ELF-1 (cell line): ENCODE measurements around the gene PRKAG2.
"Not testable (repeated sequence)": the region's sequence is repeated elsewhere in the genome, so short reads cannot be mapped to it uniquely, and the experiment has no call there.

Source experiments
- DNase-seq: peaks from one replicate; pipeline ENCODE4 v3.0.0-alpha.2; 2016; ENCODE audit warnings: low read depth, low spot score

PRKAG2 gene

DNA sequence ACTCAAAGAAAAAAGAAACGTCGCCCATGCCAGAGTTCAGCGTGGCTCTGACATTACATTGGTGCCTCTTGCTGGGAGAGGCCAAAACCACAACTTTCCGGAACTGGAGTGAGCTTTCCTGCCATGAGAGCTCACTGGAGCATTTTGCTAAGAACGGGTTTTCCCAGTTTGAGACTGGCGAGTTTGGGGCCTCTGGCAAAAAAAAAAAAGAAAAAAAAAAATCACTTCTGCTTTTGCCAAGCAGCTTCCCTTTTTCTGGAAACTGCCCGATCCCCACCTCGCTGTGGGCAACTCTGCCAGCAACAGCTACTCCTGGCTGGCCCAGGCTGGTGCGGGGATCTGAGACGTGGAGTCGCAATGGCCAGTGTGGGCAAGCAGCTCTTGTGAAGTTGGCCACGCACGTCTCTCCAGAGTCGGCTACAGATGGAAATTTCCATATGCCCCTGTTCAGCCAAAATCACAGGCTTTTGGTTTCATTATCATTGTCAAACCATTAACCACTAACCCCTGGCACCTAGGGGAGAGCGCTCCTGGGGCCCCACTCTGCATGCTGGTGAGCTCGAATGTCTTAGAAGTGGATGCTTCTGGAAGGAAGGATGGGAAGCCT, 25.7 kb downstream of the PRKAG2 start:
- peak; percentile 45 for DNase-seq

DNA sequence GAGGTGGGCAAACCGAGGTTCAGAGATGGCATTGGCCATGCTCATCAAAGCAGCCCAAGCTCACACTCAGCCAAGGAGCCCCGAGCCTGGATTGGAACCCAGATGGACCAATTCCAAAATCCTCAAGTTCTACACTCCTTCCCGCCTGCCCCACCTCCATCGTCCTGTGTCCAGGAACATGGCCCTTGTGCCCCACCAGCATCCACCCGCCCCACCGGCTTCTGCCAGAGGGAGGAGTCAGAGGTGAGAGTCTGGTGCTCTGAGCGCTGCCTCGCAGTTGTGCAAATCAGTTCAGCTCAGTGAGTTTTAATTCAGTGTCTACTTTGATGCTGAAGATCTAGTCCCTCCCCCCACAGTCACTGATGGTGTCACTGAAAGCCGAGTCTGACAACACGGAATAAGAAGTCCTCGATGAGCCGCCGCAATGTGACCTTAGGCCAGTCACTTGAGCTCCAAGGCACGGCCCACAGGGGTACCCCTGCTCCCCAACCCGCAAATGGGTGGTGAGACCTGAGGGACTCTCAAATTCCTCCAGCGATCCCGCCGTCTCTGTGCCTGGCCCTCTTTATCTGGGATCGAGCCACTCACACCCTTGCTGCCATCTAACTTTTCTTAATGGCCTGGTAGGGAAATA, 26.3 kb downstream of the PRKAG2 start:
- no peak for DNase-seq

DNA sequence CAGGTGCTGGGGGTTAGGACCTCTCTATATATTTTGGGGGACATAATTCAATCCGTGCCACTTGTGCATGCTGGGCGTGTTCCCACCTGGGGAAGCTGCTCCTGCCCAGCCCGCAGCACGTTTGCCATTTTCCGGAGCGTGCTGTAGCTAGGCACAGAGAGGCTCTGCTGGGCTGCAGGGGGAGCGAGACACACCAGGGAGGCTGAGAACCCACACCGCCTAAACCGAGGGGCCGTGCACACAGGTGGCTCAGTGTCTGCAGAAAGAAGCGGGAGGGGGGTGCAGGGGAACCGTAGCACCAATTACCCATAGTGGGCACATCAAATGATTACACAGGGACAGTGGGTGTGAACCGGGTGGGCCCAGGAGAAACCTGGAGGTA, 27.0 kb downstream of the PRKAG2 start:
- no peak for DNase-seq

DNA sequence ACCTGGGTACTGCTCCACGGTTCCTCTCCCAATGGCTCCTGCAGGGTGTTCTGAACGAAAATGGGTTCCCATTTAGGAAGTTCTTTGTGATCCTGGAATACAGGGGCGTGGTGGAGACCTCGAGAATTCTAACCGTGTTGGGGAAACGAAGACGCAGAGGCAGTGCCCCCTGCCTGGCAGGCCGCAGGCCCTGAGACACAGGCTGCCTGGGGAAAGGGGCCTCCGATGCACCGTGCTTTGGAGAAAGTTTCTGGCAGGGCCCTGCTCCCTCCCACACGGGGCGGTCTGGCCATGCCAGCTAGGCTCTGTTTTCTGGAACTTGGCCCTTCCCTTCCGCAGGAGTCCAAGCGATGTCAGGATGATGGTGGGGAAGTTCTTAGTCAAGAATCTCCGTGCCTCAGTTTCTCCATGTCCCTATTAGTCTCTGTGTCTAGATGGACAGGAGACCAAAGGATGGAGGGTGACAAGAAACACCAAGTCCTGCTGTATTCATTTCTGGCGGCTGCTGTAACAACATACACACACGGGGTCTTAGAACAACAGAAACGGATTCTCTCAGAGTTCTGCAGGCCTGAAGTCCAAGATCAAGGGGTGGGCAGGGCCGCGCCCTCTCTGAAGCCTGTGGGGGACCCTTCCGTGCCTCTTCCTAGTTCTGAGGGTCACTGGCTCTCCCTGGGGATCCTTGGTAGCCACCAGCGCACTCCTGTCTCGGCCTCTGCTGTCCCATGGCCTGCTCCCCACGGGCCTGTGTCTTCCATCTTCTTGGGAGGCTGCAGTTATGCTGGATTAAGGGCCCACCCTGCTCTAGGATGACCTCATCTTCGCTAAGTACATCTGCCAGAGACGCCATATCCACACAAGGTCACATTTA, 27.7 kb downstream of the PRKAG2 start:
- DNase-seq, result no peak

DNA sequence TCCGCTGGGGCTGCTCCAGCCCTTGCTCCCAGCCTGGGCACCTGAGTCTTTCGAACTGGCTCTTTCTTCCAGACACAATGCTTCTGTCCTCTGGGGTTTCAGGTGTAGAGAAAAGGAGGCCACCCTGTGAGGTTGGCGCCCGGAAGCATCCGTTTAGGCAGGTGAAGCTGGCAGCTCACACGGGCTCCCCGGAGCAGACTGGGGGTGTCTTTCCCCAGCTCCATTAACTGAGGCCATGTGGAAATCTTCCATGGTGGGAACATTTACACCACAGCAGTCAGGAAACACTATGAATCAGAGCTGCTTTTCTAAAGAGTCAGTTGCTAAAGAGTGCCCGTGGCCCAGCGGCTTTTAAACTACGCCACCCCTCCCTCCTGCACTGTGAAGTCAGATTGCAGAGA, 29.2 kb downstream of the PRKAG2 start:
- DNase-seq, result no peak

DNA sequence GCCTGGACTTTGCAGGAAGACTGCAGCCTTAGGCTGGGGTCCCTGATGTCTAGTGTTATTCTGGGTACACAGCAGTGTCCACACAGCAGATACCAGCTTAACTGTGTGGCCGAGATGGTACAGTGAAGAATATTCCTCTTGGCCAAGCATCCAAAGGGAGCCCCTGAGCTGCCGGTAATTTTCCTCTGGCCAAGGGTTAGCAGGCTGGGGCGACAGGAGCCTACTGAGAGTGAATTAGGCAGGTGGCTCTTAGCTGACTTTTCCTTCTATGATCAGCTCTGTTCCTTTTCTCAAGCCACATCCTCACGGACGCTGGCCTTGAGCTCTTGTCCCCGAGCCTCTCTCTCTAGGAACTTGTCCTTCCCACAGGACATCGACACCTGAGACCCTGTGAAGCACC, 29.8 kb downstream of the PRKAG2 start:
- no peak for DNase-seq

DNA sequence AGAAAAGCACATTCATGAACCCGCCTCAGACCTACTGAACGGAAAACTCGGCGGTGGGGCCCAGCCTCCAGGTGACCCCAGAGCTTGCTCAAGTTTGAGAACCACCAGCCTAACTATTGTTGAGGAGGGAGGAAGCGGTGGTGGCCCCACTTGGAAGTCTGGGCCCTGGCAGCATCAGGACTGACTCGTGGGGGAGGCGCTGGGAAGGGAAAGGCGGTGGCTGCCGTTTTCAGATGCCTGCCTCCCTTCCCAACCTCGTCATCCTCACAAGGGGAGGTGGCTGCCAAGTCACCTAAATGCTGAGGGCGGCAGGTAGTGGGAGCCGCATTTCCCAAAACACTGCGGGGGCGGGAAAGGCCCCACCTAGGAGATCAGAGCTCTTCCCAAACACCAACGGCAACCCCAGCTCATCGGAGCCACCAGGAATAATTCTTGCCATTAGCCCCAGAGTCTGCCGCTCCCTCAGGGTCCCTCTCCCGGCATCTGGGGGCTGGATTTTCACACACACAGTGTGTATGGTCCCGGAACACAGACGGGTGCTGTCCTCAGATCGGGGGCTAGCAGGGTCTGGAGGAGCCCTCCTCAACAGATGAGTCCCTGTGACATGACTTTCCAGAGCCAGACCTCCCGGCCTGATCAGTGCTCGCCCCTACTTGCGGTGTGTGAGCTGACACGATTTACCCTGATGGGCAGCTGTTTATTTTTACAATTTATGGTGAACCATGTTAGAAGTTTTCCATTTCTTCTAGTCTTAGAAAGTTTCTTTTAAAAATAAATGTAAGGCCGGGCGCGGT, 31.3 kb downstream of the PRKAG2 start:
- DNase-seq, result no peak

DNA sequence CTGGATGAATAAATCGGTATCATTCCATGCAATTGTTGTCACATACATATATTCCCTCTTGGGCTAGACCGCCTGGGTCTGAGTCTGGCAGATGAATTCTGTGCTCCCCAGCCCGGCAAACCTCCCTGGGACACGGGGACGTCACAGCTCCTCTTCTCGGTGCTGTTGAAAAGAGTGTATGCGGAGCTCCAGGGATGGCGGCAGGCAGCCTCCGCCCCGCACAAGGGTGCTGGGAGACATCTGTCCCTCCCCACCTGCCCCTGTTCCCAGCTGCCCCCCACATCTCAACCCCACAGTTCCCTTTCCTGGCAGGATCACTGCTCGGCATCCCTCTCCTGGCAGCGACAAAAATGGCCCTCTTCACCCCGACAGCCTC, 32.1 kb downstream of the PRKAG2 start:
- DNase-seq, result no peak

DNA sequence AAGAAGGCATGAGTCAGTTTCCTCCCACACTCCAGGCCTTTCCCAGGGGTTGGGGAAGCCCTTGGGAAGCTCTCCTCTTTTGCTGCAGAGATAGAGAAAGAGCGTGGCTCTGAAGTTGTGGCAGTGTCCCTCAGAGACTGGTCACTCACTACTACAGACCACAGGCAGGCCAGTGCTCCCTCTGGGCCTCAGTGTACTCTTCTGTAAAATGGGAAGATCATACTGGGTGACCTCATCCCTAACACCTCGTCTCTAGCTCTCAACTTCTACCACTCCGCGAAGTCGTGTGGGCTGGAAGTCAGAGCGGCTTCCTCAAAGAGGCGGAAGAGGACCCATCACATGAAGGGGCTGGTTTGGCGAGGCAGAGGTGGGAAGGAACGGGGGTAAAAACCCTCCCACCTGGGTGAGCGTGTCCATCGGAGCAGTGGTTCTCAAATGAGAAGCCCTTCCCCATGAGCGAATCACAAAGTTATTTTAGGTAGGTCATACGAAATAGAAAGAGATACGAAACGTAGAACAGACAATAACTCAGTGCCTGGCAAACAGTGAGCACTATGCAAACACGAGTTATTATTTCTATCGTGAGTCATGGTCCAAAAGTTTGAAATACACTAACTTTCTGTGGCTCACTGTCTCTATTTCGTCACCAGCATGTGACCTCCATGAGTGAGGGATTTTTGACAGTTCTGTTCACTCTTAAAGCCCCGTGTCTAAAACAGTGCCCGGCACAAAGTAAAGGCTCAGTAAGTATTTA, 32.7 kb downstream of the PRKAG2 start:
- DNase-seq, result no peak

DNA sequence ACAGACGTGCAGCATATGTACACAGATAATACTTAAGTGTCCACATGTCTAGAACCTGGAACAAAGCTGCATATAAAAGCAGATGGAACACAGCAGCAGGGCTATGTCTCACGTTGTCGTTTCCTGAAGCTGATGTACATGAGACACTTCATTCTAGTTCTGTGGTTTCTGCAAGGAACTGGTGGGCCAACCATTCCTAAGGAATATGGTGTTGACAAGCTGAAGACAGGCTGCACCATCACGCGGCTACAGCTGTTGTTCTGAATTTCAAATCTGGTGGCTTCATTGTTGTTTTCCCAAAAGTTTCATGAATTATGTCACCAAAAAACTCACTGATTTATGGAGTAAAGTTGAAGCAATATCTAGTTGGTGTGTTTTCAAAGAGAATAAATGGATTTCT, 33.7 kb downstream of the PRKAG2 start:
- no peak for DNase-seq

DNA sequence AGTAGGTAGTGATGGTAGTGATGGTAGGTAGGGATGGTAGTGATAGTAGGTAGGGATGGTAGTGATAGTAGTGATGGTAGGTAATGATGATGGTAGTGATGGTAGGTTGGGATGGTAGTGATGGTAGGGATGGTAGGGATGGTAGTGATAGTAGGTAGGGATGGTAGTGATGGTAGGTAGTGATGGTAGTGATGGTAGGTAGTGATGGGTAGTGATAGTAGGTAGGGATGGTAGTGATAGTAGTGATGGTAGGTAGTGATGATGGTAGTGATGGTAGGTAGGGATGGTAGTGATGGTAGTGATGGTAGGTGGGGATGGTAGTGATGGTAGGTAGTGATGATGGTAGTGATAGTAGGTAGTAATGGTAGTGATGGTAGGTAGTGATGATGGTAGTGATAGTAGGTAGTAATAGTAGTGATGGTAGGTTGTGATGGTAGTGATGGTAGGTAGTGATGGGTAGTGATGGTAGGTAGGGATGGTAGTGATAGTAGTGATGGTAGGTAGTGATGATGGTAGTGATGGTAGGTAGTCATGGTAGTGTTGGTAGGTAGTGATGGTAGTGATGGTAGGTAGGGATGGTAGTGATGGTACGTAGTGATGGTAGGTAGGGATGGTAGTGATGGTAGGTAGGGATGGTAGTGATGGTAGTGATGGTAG, 35.4 kb downstream of the PRKAG2 start:
- DNase-seq, result not testable (repeated sequence)

DNA sequence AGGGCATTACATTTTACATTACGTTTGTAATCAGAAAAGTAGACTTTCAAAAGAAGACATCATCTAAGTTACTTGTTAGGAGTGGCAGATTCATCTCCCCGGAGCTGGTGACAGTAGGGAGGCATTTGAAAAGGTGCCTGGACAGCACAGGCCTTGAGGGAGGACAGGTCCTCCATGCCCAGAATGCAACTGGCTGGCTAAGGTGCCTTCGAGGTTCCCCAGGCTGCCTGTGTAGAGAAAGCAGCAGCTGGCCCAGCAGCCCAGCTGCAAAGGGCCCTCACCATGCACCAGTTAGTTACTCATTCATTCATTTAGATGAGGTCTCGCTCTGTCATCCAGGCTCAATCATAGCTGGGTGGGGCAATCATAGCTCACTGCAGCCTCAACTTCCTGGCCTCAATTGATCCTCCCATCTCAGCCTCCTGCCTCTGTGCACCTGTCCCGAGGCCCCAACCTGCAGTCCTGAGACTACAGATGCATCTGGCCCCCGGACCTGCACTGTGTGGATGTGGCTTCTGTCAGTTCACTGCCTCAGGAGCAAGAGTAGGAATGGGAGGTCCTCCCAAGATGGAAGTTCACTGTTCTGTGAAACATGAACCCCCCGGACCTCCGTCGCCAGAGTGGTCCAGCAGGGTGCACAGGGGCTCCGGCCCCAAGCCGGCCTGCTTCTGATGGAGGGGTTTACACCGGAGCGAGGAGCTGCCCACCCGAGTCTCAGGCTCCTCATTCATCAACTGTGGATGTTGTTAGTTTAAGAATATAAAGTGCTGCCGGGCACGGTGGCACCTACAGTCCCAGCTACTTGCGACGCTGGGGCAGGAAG, 36.6 kb downstream of the PRKAG2 start:
- no peak for DNase-seq

DNA sequence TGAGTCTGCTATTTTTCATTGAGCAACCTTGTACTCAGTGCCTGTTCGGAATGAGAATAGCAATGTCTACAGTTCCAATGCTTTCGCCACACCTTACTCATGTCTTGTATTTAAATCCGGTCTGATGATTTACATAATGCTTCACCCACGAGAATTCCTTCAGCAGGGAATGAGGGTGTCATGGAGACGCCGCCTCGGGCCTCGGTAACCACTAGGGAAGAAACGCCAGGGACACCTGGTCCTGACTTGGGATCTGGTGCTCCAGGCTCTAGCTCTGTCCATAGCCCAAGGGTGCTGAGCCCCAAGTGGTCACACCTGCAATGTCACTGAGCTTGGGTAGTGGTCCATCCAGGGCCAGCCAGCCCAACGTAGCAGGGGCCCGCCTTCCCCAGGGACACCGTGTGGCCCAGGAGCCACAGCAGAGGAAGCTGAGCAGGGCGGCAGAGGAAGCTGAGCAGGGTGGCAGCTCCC, 37.4 kb downstream of the PRKAG2 start:
- DNase-seq, result no peak

DNA sequence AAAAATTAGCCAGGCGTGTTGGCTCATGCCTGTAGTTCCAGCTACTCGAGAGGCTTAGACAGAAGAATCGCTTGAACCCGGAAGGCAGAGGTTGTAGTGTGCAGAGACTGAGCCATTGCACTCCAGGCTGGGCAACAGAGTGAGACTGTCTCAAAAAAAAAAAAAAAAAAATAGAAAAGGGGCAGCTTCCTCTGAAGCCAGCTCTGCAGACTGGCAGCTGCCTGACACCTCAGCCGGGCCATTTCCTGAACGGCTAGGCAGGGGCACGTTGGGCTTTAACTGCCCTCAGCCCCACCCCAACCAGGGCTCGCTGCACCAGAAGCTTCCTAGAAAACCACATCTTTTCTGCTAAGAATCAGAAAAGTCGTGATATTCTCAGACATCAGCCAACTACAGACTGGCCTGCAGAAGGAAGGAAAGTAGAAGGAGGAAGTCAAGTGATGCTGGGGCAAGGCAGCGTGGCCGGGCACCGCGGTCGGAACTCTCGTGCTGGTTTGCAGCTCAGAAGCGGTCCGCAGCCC, 38.0 kb downstream of the PRKAG2 start:
- DNase-seq, result no peak

DNA sequence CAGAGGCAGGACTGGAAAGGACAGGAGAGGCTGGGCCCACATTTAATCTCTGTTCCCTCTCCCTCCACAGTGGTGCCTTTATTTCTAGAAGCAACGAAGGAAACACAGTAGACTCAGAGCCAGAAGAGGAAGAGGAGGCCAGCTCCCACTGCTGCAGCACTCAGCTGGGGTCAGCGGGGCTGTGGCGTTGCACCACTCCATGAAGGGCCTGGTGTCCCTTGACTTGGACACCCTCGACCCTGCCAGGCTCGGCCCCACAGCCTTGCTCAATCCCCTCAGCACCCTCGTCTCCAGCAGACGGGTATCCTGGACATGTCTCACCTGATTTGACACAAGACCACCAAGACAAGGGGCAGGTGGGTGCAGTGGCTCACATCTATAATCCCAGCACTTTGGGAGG, 38.8 kb downstream of the PRKAG2 start:
- DNase-seq, result no peak

DNA sequence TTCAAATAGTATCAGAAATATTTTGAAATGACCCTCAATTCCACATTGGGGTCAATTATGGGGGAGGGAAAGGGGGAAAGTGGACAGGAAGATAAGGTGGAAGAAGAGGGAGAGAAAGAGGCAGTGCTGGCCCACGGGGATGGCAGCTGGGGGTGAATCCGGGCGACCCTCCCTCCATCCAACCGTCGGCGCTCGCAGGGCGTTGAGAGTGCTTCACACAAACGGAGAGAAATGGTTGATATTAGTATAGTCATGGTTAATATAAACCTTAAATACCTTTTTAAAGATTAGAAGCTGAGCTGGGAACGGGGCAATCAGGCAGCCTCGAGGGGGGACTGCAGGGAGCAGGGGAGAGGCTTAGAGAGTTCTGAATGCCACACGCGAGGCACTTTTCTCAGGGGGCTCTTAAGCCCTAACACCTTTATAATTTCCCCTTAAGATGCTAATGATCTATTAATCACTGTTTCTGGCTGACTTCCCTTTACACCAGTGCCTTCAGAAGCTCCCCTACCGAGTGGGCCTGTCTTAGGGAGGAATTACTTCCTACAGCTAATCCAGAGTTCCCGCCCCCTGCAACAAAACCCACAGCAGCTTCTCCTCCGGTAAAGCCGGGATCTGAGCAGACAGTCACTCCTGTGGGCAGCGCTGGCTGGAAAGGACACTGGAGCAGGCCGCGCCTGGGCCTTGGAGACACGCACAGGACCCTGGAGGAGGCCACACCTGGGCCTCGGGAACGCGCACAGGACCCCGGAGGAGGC, 39.5 kb downstream of the PRKAG2 start:
- peak; percentile 37 for DNase-seq

DNA sequence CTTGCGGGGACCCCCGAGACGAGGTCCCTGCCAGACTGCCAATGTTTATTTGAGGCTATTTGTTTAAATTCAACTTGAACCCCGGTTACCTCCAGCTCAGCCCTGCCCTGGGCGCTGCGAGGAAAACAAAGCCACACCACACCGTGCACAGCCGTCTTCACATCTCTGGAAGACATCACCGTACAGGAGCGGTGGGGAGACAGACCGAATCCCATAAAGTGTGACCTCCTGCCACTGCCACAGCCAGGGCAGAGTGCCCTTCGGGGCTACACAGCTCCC, 40.0 kb downstream of the PRKAG2 start:
- DNase-seq, result no peak

DNA sequence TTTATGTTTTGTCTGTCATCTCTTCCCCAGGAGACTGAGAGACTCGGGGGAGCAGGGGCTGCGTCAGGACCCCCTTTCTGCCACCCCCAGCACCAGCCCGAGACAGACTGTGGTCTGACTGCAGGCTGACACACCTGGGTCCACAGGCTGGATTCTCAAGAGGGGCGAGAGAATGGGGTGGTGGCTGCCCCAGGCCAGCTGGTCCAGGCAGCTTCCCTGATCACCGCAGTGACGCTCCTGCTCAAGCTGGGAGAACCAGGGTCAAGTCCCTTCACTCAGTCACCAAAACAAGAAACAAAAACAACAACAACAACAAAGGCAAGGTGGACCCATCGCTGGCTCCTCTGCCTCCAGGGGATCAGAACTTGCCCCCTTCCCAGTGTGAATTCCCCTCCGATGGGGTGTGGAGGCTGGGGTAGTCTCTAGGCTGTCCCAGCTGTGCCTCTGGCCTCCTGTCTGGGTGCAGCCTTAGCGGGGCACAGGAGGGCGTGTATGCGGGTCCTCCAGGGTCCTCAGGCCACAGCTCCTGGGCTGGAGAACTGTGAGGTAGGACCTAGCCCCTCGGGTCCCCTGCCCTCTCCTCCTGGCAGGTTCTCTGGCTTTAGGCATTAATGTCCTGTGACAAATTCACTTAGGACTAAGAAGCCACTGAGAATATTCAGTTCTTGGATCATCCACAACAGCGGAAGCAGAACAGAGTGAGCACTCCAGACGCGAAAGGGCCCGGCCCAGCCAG, 40.6 kb downstream of the PRKAG2 start:
- DNase-seq, result no peak
